Adrenal gland (tissue), 19 donors: Measurements from ENCODE around the gene RAD21L1. TPM values are rescaled to one million over a fixed set of nuclear protein-coding genes. Genes with fewer than 3 reads are reported as not detected.

Source experiments
- DNase-seq, 7 donors: peaks; one replicate each; pipeline ENCODE4 v3.0.0-alpha.2; 2019 to 2020
- H3K27ac ChIP-seq, 5 donors: fragments of 200-600 bp; sonication (generic) in 4 of 5; 1 replicate in 3 of 5; 2 replicates in 2 of 5; pipeline versions ENCODE4 v1.5.1 to v1.8.0; 2016 to 2020; ENCODE audit warnings: mild to moderate bottlenecking in 1 of 5
- H3K27me3 ChIP-seq: fragments of 200-600 bp; 2 replicates; pipeline ENCODE4 v1.8.0; 2021
- H3K36me3 ChIP-seq, 2 donors: fragments of 200-600 bp; replicated peaks in 1 of 2; 1 replicate in 1 of 2; 2 replicates in 1 of 2; pipeline versions ENCODE4 v1.5.1 to v1.8.0; 2018 to 2022
- H3K4me1 ChIP-seq, 2 donors: fragments of 200-600 bp; replicated peaks in 1 of 2; 1 replicate in 1 of 2; 2 replicates in 1 of 2; pipeline versions ENCODE4 v1.5.1 to v1.8.0; 2018 to 2021
- H3K4me3 ChIP-seq, 4 donors: fragments of 200-600 bp; sonication (generic) in 3 of 4; one replicate each; pipeline ENCODE4 v1.5.1; 2016 to 2018
- H3K9me3 ChIP-seq, 3 donors: fragments of 200-600 bp; sonication (generic) in 1 of 3; replicated peaks in 1 of 3; 1 replicate in 2 of 3; 2 replicates in 1 of 3; pipeline versions ENCODE4 v1.5.1 to v1.8.0; 2016 to 2021
- CTCF ChIP-seq, 6 experiments: fragments of 450-650 bp in 4 of 6; fragments of 200-600 bp in 2 of 6; sonication (generic) in 1 of 6; IDR thresholded peaks; 1 replicate in 5 of 6; 2 replicates in 1 of 6; pipeline versions ENCODE4 v1.5.1 to v1.8.0; 2016 to 2021; ENCODE audit warnings: antibody characterized with exemption in 6 of 6, mild to moderate bottlenecking in 2 of 6, moderate library complexity in 1 of 6
- POLR2A ChIP-seq, 2 donors: fragments of 450-650 bp; IDR thresholded peaks; one replicate each; pipeline ENCODE4 v1.6.1; 2017; ENCODE audit warnings: antibody characterized with exemption in 2 of 2, mild to moderate bottlenecking in 2 of 2, moderate library complexity in 1 of 2
- WGBS, 4 donors: extraction: QIAGEN DNeasy Blood & Tissue Kit in 2 of 4; methylation state at CpG; one replicate each; pipeline versions ENCODE4 v1.1.5 to v1.1.7; 2013 to 2017; 5-methylcytosine and 5-hydroxymethylcytosine counted together
- intact Hi-C, 2 donors: fragments of 100-400 bp; cut with DNase I; formaldehyde crosslinking; loops; one replicate each; pipeline versions ENCODE4 v1.14.1 to v1.15.0; 2022 to 2023
- long read RNA-seq, 10 donors: library from polyadenylated mRNA in 3 of 10; unstranded in 2 of 10; stranded (forward) in 1 of 10; transcript quantifications; one replicate each; pipeline ENCODE4 v2.0.0 and lab custom pipeline, GENCODE V29; 2021 to 2026
- polyA plus RNA-seq, 3 donors: library from polyadenylated mRNA; stranded (reverse); fragments of 200-250 nt in 2 of 3; fragments of 350-450 nt in 1 of 3; fragmentation: Illumina TruSeq in 1 of 3; extraction: RNeasy Lipid Tissue Mini Kit (QIAGEN cat#74804) in 1 of 3; gene quantifications; one replicate each; pipeline ENCODE4 v1.2.3, GENCODE V29; 2013 to 2014
- total RNA-seq, 9 donors: library from RNA; depleted of rRNA in 4 of 9; stranded (reverse); fragments of >200 nt in 4 of 9; fragments of 120-200 nt in 1 of 9; fragmentation: NEBNext Ultra II Directional in 1 of 9; extraction: Animal tissue kit (Norgen Biotek cat#: 25700) in 1 of 9; gene quantifications; one replicate each; pipeline versions ENCODE4 v1.1.0 to v1.2.4, GENCODE V29; 2013 to 2023
- donor health status: healthy with polysubstance abuse.
- donor health status: Bipolar disorder and iron deficiency.
- donor health status: DM: yes; HTN: yes; CAD: no.
- donor health status: DM: no; HTN: no; CAD: no.
- donor health status: DM: no; HTN: no; CAD: no.
- donor health status: DM: yes; HTN: yes; CAD: no.

Gene RAD21L1
- under 1 TPM in 1 of 9 donors, not detected in 8; 0.06 TPM for total RNA-seq
- under 1 TPM in 1 of 3 donors, not detected in 2; 0.07 TPM for polyA plus RNA-seq
- long read RNA-seq, donor 1: 0 reads
- long read RNA-seq, donor 2: 0 reads
- long read RNA-seq, donor 3: 0 reads
- long read RNA-seq, donor 4: 0 reads
- long read RNA-seq, donor 5: 0 reads
- long read RNA-seq, donor 6: 0 reads
- long read RNA-seq, donor 7: 0 reads
- long read RNA-seq, donor 8: 0 reads
- long read RNA-seq, donor 9: 0 reads
- long read RNA-seq, donor 10: 0 reads

GRCh38 chr20:1225783-1226654, at the start of gene RAD21L1:
Gene RAD21L1, plus strand, starts transcription at chr20:1226044. Its CDS starts 2,410 bp downstream, at chr20:1228454.
- intact Hi-C loops: no loop called here

GRCh38 chr20:1177680-1178079, 48.2 kb upstream of the RAD21L1 start:
- Histone ChIP-seq H3K36me3 (peaks cover 0 to 2% of the 10 kb centered on the region in 2 donors), H3K9me3 (no peaks in the 10 kb centered on the region), H3K4me1 (no peaks in the 10 kb centered on the region), H3K27ac (no peak overlapping the region), H3K4me3 (no peak overlapping the region), H3K27me3 (no peaks in the 10 kb centered on the region)
- TF ChIP-seq POLR2A (IDR thresholded peaks at IDR 0.05) (no peak), CTCF (IDR thresholded peaks at IDR 0.05) (no peak)
- DNase-seq: no peak
- intact Hi-C loops: no loop called here
- WGBS, 4 donors: 80 to 89% (median 87%) methylated on average over 5 of the region's 5 CpGs

More at GRCh38 chr20:1225783-1226654, at the start of gene RAD21L1:
- peaks cover 41% of the 10 kb centered on the region for H3K27me3 ChIP-seq
- WGBS, 4 donors: 0 to 3% (median 2%) methylated on average over 7 to 88 of the region's 88 CpGs; no CpG with 5 or more reads in 1 of the 4 donors
- no peak for TF ChIP-seq CTCF (IDR thresholded peaks at IDR 0.05)
- TF ChIP-seq POLR2A (IDR thresholded peaks at IDR 0.05): no peak
- H3K9me3 ChIP-seq: no peaks in the 10 kb centered on the region
- H3K4me3 ChIP-seq: peak within 1 kb of the TSS in 3 of 4 donors; percentile 22 to 73 (median 34)
- no peak within 1 kb of the TSS for H3K27ac ChIP-seq
- H3K36me3 ChIP-seq: no peaks in the 10 kb centered on the region
- peak; percentile 65 to 85 (median 80) for DNase-seq
- H3K4me1 ChIP-seq: peaks cover 0 to 8% of the 10 kb centered on the region in 2 donors

- H3K27ac ChIP-seq: no peak overlapping the region
- no peaks in the 10 kb centered on the region for H3K27me3 ChIP-seq
- 75 to 91% (median 89%) methylated on average over 3 of the region's 3 CpGs for WGBS, 4 donors
- peaks cover 0 to 2% of the 10 kb centered on the region in 2 donors for H3K36me3 ChIP-seq
- no peaks in the 10 kb centered on the region for H3K9me3 ChIP-seq
- H3K4me3 ChIP-seq: no peak overlapping the region
- TF ChIP-seq CTCF (IDR thresholded peaks at IDR 0.05) (no peak), POLR2A (IDR thresholded peaks at IDR 0.05) (no peak)
- no peak for DNase-seq
- intact Hi-C loops: no loop called here
- no peaks in the 10 kb centered on the region for H3K4me1 ChIP-seq
These were observed 47.7 kb upstream of the RAD21L1 start for GRCh38 chr20:1178103-1178502.

GRCh38 chr20:1178623-1179022, 47.2 kb upstream of the RAD21L1 start:
- TF ChIP-seq POLR2A (IDR thresholded peaks at IDR 0.05) (no peak), CTCF (IDR thresholded peaks at IDR 0.05) (no peak)
- Histone ChIP-seq H3K27me3 (no peaks in the 10 kb centered on the region), H3K4me3 (no peak overlapping the region), H3K4me1 (no peaks in the 10 kb centered on the region), H3K27ac (no peak overlapping the region), H3K36me3 (peaks cover 0 to 2% of the 10 kb centered on the region in 2 donors), H3K9me3 (no peaks in the 10 kb centered on the region)
- intact Hi-C loops: no loop called here
- no peak for DNase-seq
- WGBS, 4 donors: 92 to 98% (median 96%) methylated on average over 3 of the region's 3 CpGs
